Stimulated activated CD8-positive, alpha-beta memory T cell treated with anti-CD3 and anti-CD28 coated beads, Interleukin-4, amount 100 ng/mL, for 48 hours (primary cell): Measurements from ENCODE around the gene CLTCL1.

Experiments
- DNase-seq: peaks from one replicate; pipeline ENCODE4 v3.0.0-alpha.2; 2020

Gene CLTCL1

GRCh38 chr22:19244600-19245352 is 46.7 kb downstream of the CLTCL1 start:
- no peak for DNase-seq

- DNase-seq = no peak
Measured at GRCh38 chr22:19242699-19243098, 48.8 kb downstream of the CLTCL1 start.

- DNase-seq = no peak
Measured at GRCh38 chr22:19241593-19241906, 50.0 kb downstream of the CLTCL1 start.

- DNase-seq = no peak
Measured at GRCh38 chr22:19240813-19241592, 50.5 kb downstream of the CLTCL1 start.

- DNase-seq = no peak
Measured at GRCh38 chr22:19239464-19239863, 52.1 kb downstream of the CLTCL1 start.

- no peak for DNase-seq
Measured at GRCh38 chr22:19238900-19239299, 52.6 kb downstream of the CLTCL1 start.

- DNase-seq = no peak
Measured at GRCh38 chr22:19235874-19236273, 55.6 kb downstream of the CLTCL1 start.

- DNase-seq = no peak
Measured at GRCh38 chr22:19234126-19234896, 57.2 kb downstream of the CLTCL1 start.

- DNase-seq = no peak
Measured at GRCh38 chr22:19233189-19233661, 58.3 kb downstream of the CLTCL1 start.

GRCh38 chr22:19232623-19233022 is 58.9 kb downstream of the CLTCL1 start:
- no peak for DNase-seq

GRCh38 chr22:19231986-19232385 is 59.5 kb downstream of the CLTCL1 start:
- no peak for DNase-seq

- no peak for DNase-seq
Measured at GRCh38 chr22:19229600-19229999, 61.9 kb downstream of the CLTCL1 start.

- no peak for DNase-seq
Measured at GRCh38 chr22:19228179-19228578, 63.3 kb downstream of the CLTCL1 start.

- no peak for DNase-seq
Measured at GRCh38 chr22:19226428-19226827, 65.1 kb downstream of the CLTCL1 start.

GRCh38 chr22:19225560-19225959 is 66.0 kb downstream of the CLTCL1 start:
- no peak for DNase-seq

GRCh38 chr22:19224985-19225384 is 66.5 kb downstream of the CLTCL1 start:
- DNase-seq = no peak

- no peak for DNase-seq
Measured at GRCh38 chr22:19224557-19224956, 67.0 kb downstream of the CLTCL1 start.

- DNase-seq = no peak
Measured at GRCh38 chr22:19223617-19224016, 67.9 kb downstream of the CLTCL1 start.

- DNase-seq = no peak
Measured at GRCh38 chr22:19223110-19223509, 68.4 kb downstream of the CLTCL1 start.

- DNase-seq = no peak
Measured at GRCh38 chr22:19222242-19223005, 69.1 kb downstream of the CLTCL1 start.

GRCh38 chr22:19220867-19221266 is 70.7 kb downstream of the CLTCL1 start:
- DNase-seq = no peak

GRCh38 chr22:19218541-19219233 is 72.8 kb downstream of the CLTCL1 start:
- no peak for DNase-seq
